ENCODE data around the gene M6PR.
"Not testable (repeated sequence)": the region's sequence is repeated elsewhere in the genome, so short reads cannot be mapped to it uniquely, and the experiment has no call there.

M6PR gene

GRCh38 chr12:8911606-8912268 is 37.7 kb downstream of the M6PR start:
- no peak for DNase-seq

GRCh38 chr12:8909752-8910151 is 39.7 kb downstream of the M6PR start:
- DNase-seq: no peak

- DNase-seq: no peak
Observed at GRCh38 chr12:8907513-8907912, 41.9 kb downstream of the M6PR start.

GRCh38 chr12:8906266-8907180 is 42.9 kb downstream of the M6PR start:
- DNase-seq: no peak

DNA sequence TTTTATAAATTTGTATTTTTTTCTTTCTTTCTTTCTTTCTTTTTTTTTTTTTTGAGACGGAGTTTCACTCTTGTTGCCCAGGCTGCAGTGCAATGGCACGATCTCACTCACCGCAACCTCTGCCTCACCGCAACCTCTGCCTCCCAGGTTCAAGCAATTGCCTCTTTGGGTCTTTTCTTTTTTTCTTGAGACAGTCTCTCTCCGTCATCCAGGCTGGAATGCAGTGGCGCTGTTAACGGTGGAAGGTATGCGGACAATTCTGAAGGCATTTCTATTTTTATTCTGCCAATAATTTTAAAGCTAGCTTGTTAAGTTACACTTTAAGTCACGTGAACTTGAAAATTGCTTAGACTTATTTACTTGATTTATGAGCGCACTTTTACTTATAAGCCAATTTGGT is 43.9 kb downstream of the M6PR start:
- peak; percentile 25 for DNase-seq

DNA sequence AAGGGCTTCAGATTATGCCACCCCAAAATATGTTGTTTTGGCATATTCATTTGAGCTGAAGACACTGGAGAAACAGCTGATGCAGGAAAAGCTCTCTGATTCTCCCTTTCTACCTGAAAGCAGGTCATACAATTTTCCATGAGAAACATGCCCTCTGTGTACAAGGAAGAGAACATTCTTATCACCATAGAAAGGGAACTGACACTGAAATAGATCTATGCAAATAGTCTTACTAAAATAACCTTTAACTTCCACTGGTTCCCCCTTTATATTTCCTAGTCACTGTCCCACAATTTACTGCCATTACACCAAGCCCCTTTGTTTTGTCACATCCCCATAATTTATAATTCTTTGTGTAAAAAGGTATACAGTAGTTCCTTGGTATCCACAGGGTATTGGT is 44.8 kb downstream of the M6PR start:
- DNase-seq: no peak

- DNase-seq: no peak
Observed at GRCh38 chr12:8903646-8904045, 45.8 kb downstream of the M6PR start.

- DNase-seq: not testable (repeated sequence)
Observed at GRCh38 chr12:8902703-8903102, 46.7 kb downstream of the M6PR start.

- DNase-seq: no peak
Observed at GRCh38 chr12:8899830-8900229, 49.6 kb downstream of the M6PR start.

GRCh38 chr12:8897081-8897480 is 52.4 kb downstream of the M6PR start:
- DNase-seq: no peak

- no peak for DNase-seq
Observed at GRCh38 chr12:8894986-8895385, 54.5 kb downstream of the M6PR start.

DNA sequence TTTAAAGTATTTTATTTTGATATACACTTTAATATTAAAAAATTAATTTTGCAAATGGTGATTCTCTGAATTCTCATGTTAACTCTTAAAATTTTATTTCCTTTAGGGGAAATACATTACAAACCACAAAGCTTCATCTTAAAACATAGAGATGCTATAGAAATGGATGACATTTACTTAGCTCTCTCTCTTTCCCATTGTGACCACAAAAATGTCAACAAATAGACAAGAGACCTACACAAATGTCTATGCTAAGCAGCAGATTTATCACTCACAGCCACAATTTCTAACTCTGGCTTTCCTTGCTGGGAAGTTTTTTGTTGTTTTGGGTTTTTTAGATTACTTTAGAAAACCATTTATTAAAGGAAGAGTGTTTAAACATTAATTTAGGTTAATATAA is 55.1 kb downstream of the M6PR start:
- peak; percentile 24 for DNase-seq

DNA sequence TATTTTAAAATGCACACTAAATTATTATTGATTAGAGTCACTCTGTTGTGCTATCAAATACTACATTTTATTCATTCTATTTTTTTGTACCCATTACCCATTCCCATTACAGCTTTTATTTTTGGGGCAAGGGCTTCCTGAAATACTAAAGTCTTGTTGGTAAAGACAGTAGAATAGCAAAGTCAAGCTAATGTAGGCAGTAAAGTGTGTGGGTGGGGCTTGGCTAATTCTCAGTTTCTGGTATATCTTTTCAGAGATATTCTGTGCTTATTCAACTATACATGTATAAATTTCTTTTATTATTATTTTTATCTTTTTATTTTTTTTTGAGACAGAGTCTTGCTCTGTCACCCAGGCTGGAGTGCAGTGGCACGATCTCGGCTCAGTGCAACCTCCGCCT is 57.5 kb downstream of the M6PR start:
- no peak for DNase-seq
